Astrocyte (in vitro differentiated cells and primary cell): Measurements from ENCODE around the gene TMEM62. TPM values are rescaled to one million over a fixed set of nuclear protein-coding genes. Genes with fewer than 3 reads are reported as not detected.

Experiments used
- DNase-seq: peaks from one replicate; pipeline ENCODE4 v3.0.0-alpha.2; 2010; ENCODE audit warnings: low read depth
- FAIRE-seq: peaks from 2 replicates; lab custom pipeline; 2011; peaks lifted over from hg19 to GRCh38; lab: Jason Lieb, UNC
- H2AFZ ChIP-seq: 2 replicates; pipeline ENCODE4 v1.6.0; 2012; ENCODE audit warnings: low read depth, low read length, inconsistent platforms
- H3K27ac ChIP-seq: 2 replicates; pipeline ENCODE4 v1.5.1; 2011; ENCODE audit warnings: low read depth, low read length, inconsistent platforms
- H3K27me3 ChIP-seq: 2 replicates; pipeline ENCODE4 v1.6.0; 2011; ENCODE audit warnings: low read length, inconsistent platforms; ENCODE audit not compliant: insufficient read depth
- H3K36me3 ChIP-seq: 2 replicates; pipeline ENCODE4 v1.5.1; 2011; ENCODE audit warnings: low read length, inconsistent platforms; ENCODE audit not compliant: insufficient read depth
- H3K4me1 ChIP-seq: 2 replicates; pipeline ENCODE4 v1.5.1; 2011; ENCODE audit warnings: low read length, inconsistent platforms; ENCODE audit not compliant: insufficient read depth
- H3K4me2 ChIP-seq: 2 replicates; pipeline ENCODE4 v1.6.0; 2012; ENCODE audit warnings: low read length, inconsistent platforms
- H3K4me3 ChIP-seq: 2 replicates; pipeline ENCODE4 v1.5.1; 2011; ENCODE audit warnings: low read depth, mild to moderate bottlenecking, low read length, inconsistent platforms; ENCODE audit not compliant: insufficient read depth
- H3K79me2 ChIP-seq: 2 replicates; pipeline ENCODE4 v1.6.0; 2012; ENCODE audit warnings: mild to moderate bottlenecking, low read length, inconsistent platforms; ENCODE audit not compliant: insufficient read depth
- H3K9ac ChIP-seq: 2 replicates; pipeline ENCODE4 v1.6.0; 2012; ENCODE audit warnings: mild to moderate bottlenecking, low read length, inconsistent platforms
- H3K9me3 ChIP-seq: 2 replicates; pipeline ENCODE4 v1.5.1; 2012; ENCODE audit warnings: low read depth, mild to moderate bottlenecking, low read length, inconsistent platforms; ENCODE audit not compliant: insufficient read depth
- H4K20me1 ChIP-seq: 2 replicates; pipeline ENCODE4 v1.6.0; 2012; ENCODE audit warnings: low read length, inconsistent platforms; ENCODE audit not compliant: insufficient read depth
- H3K27ac Mint-ChIP-seq: one replicate; pipeline ENCODE4 v1.8.0; 2021; ENCODE audit warnings: mild to moderate bottlenecking, mixed read lengths; ENCODE audit not compliant: unreplicated experiment
- H3K27me3 Mint-ChIP-seq: one replicate; pipeline ENCODE4 v1.8.0; 2021; ENCODE audit warnings: low read depth, mixed read lengths; ENCODE audit not compliant: unreplicated experiment
- H3K36me3 Mint-ChIP-seq: one replicate; pipeline ENCODE4 v1.8.0; 2021; ENCODE audit warnings: low read depth, mixed read lengths; ENCODE audit not compliant: unreplicated experiment
- H3K4me1 Mint-ChIP-seq: one replicate; pipeline ENCODE4 v1.8.0; 2021; ENCODE audit warnings: low read depth, mixed read lengths; ENCODE audit not compliant: unreplicated experiment
- H3K4me3 Mint-ChIP-seq: one replicate; pipeline ENCODE4 v1.8.0; 2021; ENCODE audit warnings: mild to moderate bottlenecking, moderate library complexity, mixed read lengths; ENCODE audit not compliant: unreplicated experiment
- H3K9me3 Mint-ChIP-seq: one replicate; pipeline ENCODE4 v1.8.0; 2021; ENCODE audit warnings: mild to moderate bottlenecking, mixed read lengths; ENCODE audit not compliant: unreplicated experiment
- EZH2 ChIP-seq: IDR thresholded peaks from 2 replicates; pipeline ENCODE4 v1.6.1; 2012; ENCODE audit warnings: mild to moderate bottlenecking, low read length, inconsistent platforms; ENCODE audit not compliant: insufficient read depth
- total RNA-seq: library from RNA; stranded (reverse); gene quantifications from 2 replicates; pipeline ENCODE4 v1.2.1, GENCODE V29; 2021
- TF ChIP-seq, protein P1 (sequence below): IDR thresholded peaks from 2 replicates; pipeline ENCODE4 v1.5.1; 2011; ENCODE audit warnings: low read depth, mild to moderate bottlenecking, inconsistent platforms, low read length, moderate library complexity; ENCODE audit not compliant: insufficient read depth

Gene TMEM62
- total RNA-seq, 1 donor from 2014 or later = 15.2 TPM

DNA sequence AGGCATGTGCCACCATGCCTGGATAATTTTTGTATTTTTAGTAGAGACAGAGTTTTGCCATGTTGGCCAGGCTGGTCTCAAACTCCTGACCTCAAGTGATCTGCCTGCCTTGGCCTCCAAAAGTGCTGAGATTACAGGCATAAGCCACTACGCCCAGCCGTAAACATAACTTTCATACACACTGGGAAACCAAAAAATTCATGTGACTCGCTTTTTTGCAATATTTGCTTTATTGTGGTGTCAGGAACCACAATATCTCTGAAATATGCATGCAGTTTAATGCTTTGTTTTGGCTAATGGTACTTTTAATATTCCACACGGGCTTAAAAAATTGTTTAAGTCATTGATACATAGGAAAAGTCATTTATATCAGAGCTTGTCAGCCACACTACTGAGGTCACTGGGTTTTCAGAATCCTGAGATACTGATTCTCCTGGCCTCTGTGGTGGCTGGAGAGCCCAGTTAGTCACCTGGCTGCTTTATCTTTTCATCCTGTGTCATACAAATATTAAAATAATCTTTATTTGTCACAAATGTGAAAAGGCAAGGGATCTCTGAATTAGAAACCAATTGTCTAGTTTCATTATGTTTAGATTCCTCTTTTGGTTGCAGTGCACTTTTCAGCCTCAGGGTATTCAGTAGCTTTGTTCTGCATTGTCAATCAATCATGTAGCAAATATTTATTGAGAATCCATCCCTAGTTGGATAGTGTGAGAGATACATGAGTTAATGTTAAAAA is 10.0 kb downstream of the TMEM62 start:
- TF ChIP-seq, protein P1, sequence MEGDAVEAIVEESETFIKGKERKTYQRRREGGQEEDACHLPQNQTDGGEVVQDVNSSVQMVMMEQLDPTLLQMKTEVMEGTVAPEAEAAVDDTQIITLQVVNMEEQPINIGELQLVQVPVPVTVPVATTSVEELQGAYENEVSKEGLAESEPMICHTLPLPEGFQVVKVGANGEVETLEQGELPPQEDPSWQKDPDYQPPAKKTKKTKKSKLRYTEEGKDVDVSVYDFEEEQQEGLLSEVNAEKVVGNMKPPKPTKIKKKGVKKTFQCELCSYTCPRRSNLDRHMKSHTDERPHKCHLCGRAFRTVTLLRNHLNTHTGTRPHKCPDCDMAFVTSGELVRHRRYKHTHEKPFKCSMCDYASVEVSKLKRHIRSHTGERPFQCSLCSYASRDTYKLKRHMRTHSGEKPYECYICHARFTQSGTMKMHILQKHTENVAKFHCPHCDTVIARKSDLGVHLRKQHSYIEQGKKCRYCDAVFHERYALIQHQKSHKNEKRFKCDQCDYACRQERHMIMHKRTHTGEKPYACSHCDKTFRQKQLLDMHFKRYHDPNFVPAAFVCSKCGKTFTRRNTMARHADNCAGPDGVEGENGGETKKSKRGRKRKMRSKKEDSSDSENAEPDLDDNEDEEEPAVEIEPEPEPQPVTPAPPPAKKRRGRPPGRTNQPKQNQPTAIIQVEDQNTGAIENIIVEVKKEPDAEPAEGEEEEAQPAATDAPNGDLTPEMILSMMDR = no peak
- no peak for TF ChIP-seq EZH2
- Mint-ChIP-seq H3K36me3 (peaks cover 28% of the 10 kb centered on the region), H3K4me3 (no peak overlapping the region), H3K27me3 (no peaks in the 10 kb centered on the region), H3K9me3 (peaks cover 3% of the 10 kb centered on the region), H3K4me1 (no peaks in the 10 kb centered on the region), H3K27ac (no peak overlapping the region)
- no peak overlapping the region for H3K27ac ChIP-seq
- no peaks in the 10 kb centered on the region for H3K4me1 ChIP-seq
- FAIRE-seq = no peak
- no peak overlapping the region for H3K4me3 ChIP-seq
- H4K20me1 ChIP-seq = no peaks in the 10 kb centered on the region
- H3K9me3 ChIP-seq = no peaks in the 10 kb centered on the region
- no peaks in the 10 kb centered on the region for H3K27me3 ChIP-seq
- no peaks in the 10 kb centered on the region for H3K36me3 ChIP-seq
- no peak overlapping the region for H3K9ac ChIP-seq
- DNase-seq = no peak
- H3K4me2 ChIP-seq = no peak overlapping the region
- no peak overlapping the region for H2AFZ ChIP-seq
- no peaks in the 10 kb centered on the region for H3K79me2 ChIP-seq

DNA sequence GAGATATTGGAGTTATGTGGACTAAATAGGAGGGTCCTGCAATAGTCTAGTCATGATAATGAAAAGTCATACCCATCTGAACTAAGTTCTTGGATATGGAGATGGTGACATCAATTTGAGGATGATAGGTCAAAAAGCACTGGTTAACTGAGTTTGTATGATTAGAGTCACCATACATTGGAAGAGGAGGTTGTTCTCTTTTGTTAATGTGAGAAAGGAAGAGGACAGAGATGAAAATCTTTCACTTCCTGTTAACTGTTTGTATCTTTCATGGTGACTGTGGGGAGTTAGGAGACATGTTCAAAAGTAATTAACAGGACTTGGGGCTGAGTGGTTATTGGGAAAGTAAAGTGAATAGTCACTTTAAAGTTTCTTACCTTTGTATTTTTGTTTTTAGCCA is 11.1 kb downstream of the TMEM62 start:
- H3K27ac Mint-ChIP-seq = no peak overlapping the region
- no peaks in the 10 kb centered on the region for H3K4me1 Mint-ChIP-seq
- Histone ChIP-seq H3K36me3 (no peaks in the 10 kb centered on the region), H3K27me3 (no peaks in the 10 kb centered on the region), H3K4me3 (no peak overlapping the region), H4K20me1 (no peaks in the 10 kb centered on the region), H3K27ac (no peak overlapping the region), H3K9me3 (no peaks in the 10 kb centered on the region), H3K9ac (no peak overlapping the region), H3K4me1 (no peaks in the 10 kb centered on the region), H3K4me2 (no peak overlapping the region), H2AFZ (no peak overlapping the region), H3K79me2 (no peaks in the 10 kb centered on the region)
- DNase-seq (no peak), FAIRE-seq (no peak)
- H3K9me3 Mint-ChIP-seq = peaks cover 3% of the 10 kb centered on the region
- no peaks in the 10 kb centered on the region for H3K27me3 Mint-ChIP-seq
- H3K4me3 Mint-ChIP-seq = no peak overlapping the region
- peaks cover 22% of the 10 kb centered on the region for H3K36me3 Mint-ChIP-seq
- TF ChIP-seq EZH2 = no peak
- TF ChIP-seq, protein P1 = no peak

DNA sequence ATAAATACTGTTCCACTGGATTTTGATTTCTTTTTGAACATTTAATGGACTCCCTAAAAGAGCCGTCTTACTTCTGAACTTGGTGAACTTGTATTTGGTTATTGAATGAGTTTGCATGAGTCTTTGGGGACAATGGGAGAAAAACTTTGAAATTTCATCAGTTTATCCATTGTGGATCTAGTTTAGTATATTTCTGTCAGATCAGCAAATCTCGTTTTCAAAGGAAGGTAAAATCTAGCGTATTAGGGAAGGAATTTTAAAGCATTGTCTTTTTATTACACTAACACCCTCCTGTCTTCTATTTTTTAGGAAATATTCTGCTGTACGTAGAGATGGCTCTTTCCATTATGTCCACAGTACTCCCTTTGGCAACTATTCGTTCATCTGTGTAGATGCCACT is 12.8 kb downstream of the TMEM62 start:
- peaks cover under 1% of the 10 kb centered on the region for H3K9me3 Mint-ChIP-seq
- no peaks in the 10 kb centered on the region for H3K27me3 ChIP-seq
- no peaks in the 10 kb centered on the region for H3K79me2 ChIP-seq
- H3K4me3 ChIP-seq = no peak overlapping the region
- no peaks in the 10 kb centered on the region for H3K36me3 ChIP-seq
- no peak overlapping the region for H2AFZ ChIP-seq
- peaks cover 7% of the 10 kb centered on the region for H3K36me3 Mint-ChIP-seq
- H3K4me1 Mint-ChIP-seq = no peaks in the 10 kb centered on the region
- H3K9ac ChIP-seq = no peak overlapping the region
- TF ChIP-seq, protein P1 = no peak
- TF ChIP-seq EZH2 = no peak
- no peak overlapping the region for H3K27ac ChIP-seq
- FAIRE-seq = no peak
- no peaks in the 10 kb centered on the region for H4K20me1 ChIP-seq
- no peak overlapping the region for H3K27ac Mint-ChIP-seq
- H3K4me3 Mint-ChIP-seq = no peak overlapping the region
- H3K27me3 Mint-ChIP-seq = no peaks in the 10 kb centered on the region
- H3K9me3 ChIP-seq = no peaks in the 10 kb centered on the region
- H3K4me2 ChIP-seq = no peak overlapping the region
- peaks cover 5% of the 10 kb centered on the region for H3K4me1 ChIP-seq
- no peak for DNase-seq
